Omental fat pad (tissue), 4 donors: ENCODE measurements around the gene CDKN2A. TPM values are rescaled to one million over a fixed set of nuclear protein-coding genes. Genes with fewer than 3 reads are reported as not detected.

ENCODE experiments used
- ATAC-seq: fragments of 150-250 bp; one replicate; pipeline ENCODE4 v1.9.1; 2016; ENCODE audit warnings: mild to moderate bottlenecking, moderate library complexity; ENCODE audit not compliant: low FRiP score
- DNase-seq: peaks from one replicate; pipeline ENCODE4 v3.0.0-alpha.2; 2019; ENCODE audit warnings: low spot score
- CTCF ChIP-seq, 3 donors: fragments of 450-650 bp; IDR thresholded peaks; one replicate each; pipeline ENCODE4 v1.5.1; 2016 to 2017; ENCODE audit warnings: antibody characterized with exemption in 3 of 3, mild to moderate bottlenecking in 3 of 3, moderate library complexity in 2 of 3
- total RNA-seq, 4 donors: library from RNA; depleted of rRNA; stranded (reverse); fragments of >200 nt; gene quantifications; one replicate each; pipeline ENCODE4 v1.1.0, GENCODE V29; 2016

CDKN2A gene
- total RNA-seq, 4 donors from 2014 or later: 0.72 to 3.0 (median 1.8) TPM

DNA sequence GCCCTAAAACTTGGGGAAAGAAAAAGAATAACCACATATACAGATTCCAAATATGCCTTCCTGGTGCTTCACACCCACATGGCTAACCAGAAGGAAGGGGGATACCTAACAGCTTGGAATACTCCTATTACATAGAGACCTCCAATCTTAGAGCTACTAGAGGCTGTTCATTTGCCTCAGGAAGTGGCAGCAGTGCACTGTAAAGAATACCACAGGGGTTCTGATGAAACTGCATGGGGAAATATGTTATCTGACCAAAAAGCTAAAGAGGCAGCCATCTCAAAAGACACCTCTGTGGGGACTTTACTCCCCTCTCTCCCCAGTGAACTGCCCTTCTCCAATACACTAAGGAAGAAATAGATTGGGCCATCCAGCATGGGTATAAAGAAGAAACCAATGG lies 66.4 kb downstream of the CDKN2A start:
- DNase-seq (no peak), ATAC-seq (no peak)
- no peak for TF ChIP-seq CTCF (IDR thresholded peaks at IDR 0.05)

DNA sequence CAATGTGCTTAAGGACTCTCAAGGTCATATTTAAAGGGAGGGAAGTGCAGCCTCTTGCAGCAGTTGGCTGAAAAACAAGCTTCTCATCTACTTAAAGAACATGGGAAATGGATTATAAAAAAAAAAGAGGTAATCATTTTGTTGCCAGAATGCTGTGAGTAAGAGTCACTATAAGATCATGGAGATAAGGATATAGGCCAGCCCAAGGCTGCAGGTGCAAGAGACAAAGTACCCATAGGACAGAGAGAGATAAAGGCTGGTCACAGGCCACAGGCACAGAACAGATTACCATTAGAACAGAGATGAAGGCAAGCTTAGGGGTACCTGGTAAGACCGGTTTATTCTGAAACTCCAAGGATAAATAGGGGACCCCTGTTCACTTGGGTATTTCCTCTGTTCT lies 70.5 kb downstream of the CDKN2A start:
- no peak for DNase-seq
- ATAC-seq: no peak
- no peak for TF ChIP-seq CTCF (IDR thresholded peaks at IDR 0.05)

- no peak for ATAC-seq
- no peak for DNase-seq
- no peak for TF ChIP-seq CTCF (IDR thresholded peaks at IDR 0.05)
Observed at GRCh38 chr9:21919377-21920362, 74.5 kb downstream of the CDKN2A start.

Other genes starting within 250 kb of the CDKN2A start
- gene MTAP, start 191.8 kb downstream of the CDKN2A start, total RNA-seq: 10 to 100 TPM; 22.2 to 27.0 (median 25.4) TPM
- gene CDKN2B-AS1, start 399 bp upstream of the CDKN2A start, total RNA-seq: under 1 TPM in 2 of 4 donors, not detected in 2; 0.72 to 0.93 TPM
- 10 to 100 TPM; 17.0 to 84.7 (median 34.9) TPM for gene CDKN2B, start 14.9 kb upstream of the CDKN2A start, total RNA-seq